ENCODE measurements around the gene SH3BP5L. TPM values are rescaled to one million over a fixed set of nuclear protein-coding genes. Genes with fewer than 3 reads are reported as not detected.
"Not testable (repeated sequence)": the region's sequence is repeated elsewhere in the genome, so short reads cannot be mapped to it uniquely, and the experiment has no call there.

The SH3BP5L gene
- total and polyA plus RNA-seq, 7 experiments from 2014 or later: 4.4 to 51.1 (median 28.3) TPM

- POLR2A ChIA-PET: no interaction called here
- H3K9me3 ChIP-seq (ENCODE audit: control insufficient read depth in 2 of 3, low read length in 3 of 3): no peaks in the 10 kb centered on the region
- H3K4me3 Mint-ChIP-seq: no peak overlapping the region
- CTCF ChIA-PET: no interaction called here
- ATAC-seq (no peak), DNase-seq (no peak)
- H3K27me3 Mint-ChIP-seq: peaks cover 11 to 42% (median 27%) of the 10 kb centered on the region in 5 donors
- no peaks in the 10 kb centered on the region for H3K4me1 ChIP-seq (ENCODE audit: control insufficient read depth in 2 of 2, insufficient read depth in 2 of 2, low read length in 2 of 2)
- peaks cover 0 to 16% (median 6%) of the 10 kb centered on the region in 11 donors for H3K9me3 Mint-ChIP-seq
- peaks cover 0 to 5% of the 10 kb centered on the region in 2 donors for H3K27me3 ChIP-seq (ENCODE audit: control insufficient read depth in 2 of 2, insufficient read depth in 2 of 2, low read length in 2 of 2)
- H3K27ac Mint-ChIP-seq: no peak overlapping the region
- no peaks in the 10 kb centered on the region for H3K36me3 ChIP-seq (ENCODE audit: control insufficient read depth in 2 of 3, insufficient read depth in 3 of 3, low read length in 3 of 3)
- intact Hi-C loops (cut with micrococcal nuclease): no loop called here
- no peak overlapping the region for H3K27ac ChIP-seq (ENCODE audit: low read depth, low read length)
- no peak overlapping the region for H3K4me3 ChIP-seq (ENCODE audit: low read length)
- H3K36me3 Mint-ChIP-seq: peaks cover 0 to 8% (median 0%) of the 10 kb centered on the region in 5 donors
- H3K4me1 Mint-ChIP-seq: peaks cover 4 to 12% (median 11%) of the 10 kb centered on the region in 7 donors
These were observed 25.3 kb downstream of the SH3BP5L start for GRCh38 chr1:248800459-248800858.

GRCh38 chr1:248798791-248799190, 26.9 kb downstream of the SH3BP5L start:
- ATAC-seq: peak; percentile 36
- CTCF ChIA-PET: interaction anchor here (2.0 kb wide), 1 partner anchor 395 kb away, joined by 7 read pairs; no protein-coding TSS in a partner anchor
- intact Hi-C loops (cut with micrococcal nuclease): no loop called here

GRCh38 chr1:248794663-248795062, 31.1 kb downstream of the SH3BP5L start:
- H3K36me3 ChIP-seq (ENCODE audit: control insufficient read depth in 2 of 3, insufficient read depth in 3 of 3, low read length in 3 of 3); H3K27ac Mint-ChIP-seq; ATAC-seq; H3K27ac ChIP-seq (ENCODE audit: low read depth, low read length); intact Hi-C loops (cut with micrococcal nuclease); H3K4me1 ChIP-seq (ENCODE audit: control insufficient read depth in 2 of 2, insufficient read depth in 2 of 2, low read length in 2 of 2); H3K9me3 ChIP-seq (ENCODE audit: control insufficient read depth in 2 of 3, low read length in 3 of 3); DNase-seq; H3K4me1 Mint-ChIP-seq; H3K4me3 Mint-ChIP-seq; H3K27me3 ChIP-seq (ENCODE audit: control insufficient read depth in 2 of 2, insufficient read depth in 2 of 2, low read length in 2 of 2); H3K4me3 ChIP-seq (ENCODE audit: low read length); POLR2A ChIA-PET: not testable (repeated sequence)
- H3K9me3 Mint-ChIP-seq: peaks cover 0 to 36% (median 12%) of the 10 kb centered on the region in 11 donors
- H3K27me3 Mint-ChIP-seq: peaks cover 5 to 24% (median 11%) of the 10 kb centered on the region in 5 donors
- CTCF ChIA-PET: interaction anchor here (0.9 kb wide), 1 partner anchor 10 kb away, joined by 3 read pairs; no protein-coding TSS in a partner anchor
- peaks cover 0 to 13% (median 6%) of the 10 kb centered on the region in 5 donors for H3K36me3 Mint-ChIP-seq

More at GRCh38 chr1:248798791-248799190, 26.9 kb downstream of the SH3BP5L start:
- Histone ChIP-seq H3K27ac (ENCODE audit: low read depth, low read length) (no peak overlapping the region), H3K4me3 (ENCODE audit: low read length) (no peak overlapping the region), H3K9me3 (ENCODE audit: control insufficient read depth in 2 of 3, low read length in 3 of 3) (peaks cover 0 to 4% (median 0%) of the 10 kb centered on the region in 3 experiments), H3K4me1 (ENCODE audit: control insufficient read depth in 2 of 2, insufficient read depth in 2 of 2, low read length in 2 of 2) (no peaks in the 10 kb centered on the region), H3K36me3 (ENCODE audit: control insufficient read depth in 2 of 3, insufficient read depth in 3 of 3, low read length in 3 of 3) (no peaks in the 10 kb centered on the region), H3K27me3 (ENCODE audit: control insufficient read depth in 2 of 2, insufficient read depth in 2 of 2, low read length in 2 of 2) (peaks cover 0 to 5% of the 10 kb centered on the region in 2 donors)
- Mint-ChIP-seq H3K9me3 (peaks cover 0 to 32% (median 12%) of the 10 kb centered on the region in 11 donors), H3K36me3 (peaks cover 0 to 13% (median 4%) of the 10 kb centered on the region in 5 donors), H3K27ac (no peak overlapping the region), H3K27me3 (peaks cover 11 to 40% (median 29%) of the 10 kb centered on the region in 5 donors), H3K4me1 (peaks cover 0 to 1% (median 0%) of the 10 kb centered on the region in 7 donors), H3K4me3 (no peak overlapping the region)
- DNase-seq: no peak
- POLR2A ChIA-PET: no interaction called here

- H3K36me3 Mint-ChIP-seq: peaks cover 0 to 13% (median 6%) of the 10 kb centered on the region in 5 donors
- CTCF ChIA-PET: no interaction called here
- peaks cover 0 to 5% (median 0%) of the 10 kb centered on the region in 7 donors for H3K4me1 Mint-ChIP-seq
- ATAC-seq (no peak), DNase-seq (no peak)
- Histone ChIP-seq H3K27me3 (ENCODE audit: control insufficient read depth in 2 of 2, insufficient read depth in 2 of 2, low read length in 2 of 2) (no peaks in the 10 kb centered on the region), H3K27ac (ENCODE audit: low read depth, low read length) (no peak overlapping the region), H3K4me1 (ENCODE audit: control insufficient read depth in 2 of 2, insufficient read depth in 2 of 2, low read length in 2 of 2) (no peaks in the 10 kb centered on the region), H3K36me3 (ENCODE audit: control insufficient read depth in 2 of 3, insufficient read depth in 3 of 3, low read length in 3 of 3) (no peaks in the 10 kb centered on the region), H3K4me3 (ENCODE audit: low read length) (no peak overlapping the region), H3K9me3 (ENCODE audit: control insufficient read depth in 2 of 3, low read length in 3 of 3) (peaks cover 0 to 6% (median 0%) of the 10 kb centered on the region in 3 experiments)
- POLR2A ChIA-PET: no interaction called here
- H3K4me3 Mint-ChIP-seq: no peak overlapping the region
- intact Hi-C loops (cut with micrococcal nuclease): no loop called here
- peaks cover 0 to 36% (median 12%) of the 10 kb centered on the region in 11 donors for H3K9me3 Mint-ChIP-seq
- H3K27me3 Mint-ChIP-seq: peaks cover 5 to 17% (median 11%) of the 10 kb centered on the region in 5 donors
- H3K27ac Mint-ChIP-seq: no peak overlapping the region
These were observed 32.1 kb downstream of the SH3BP5L start for GRCh38 chr1:248793592-248793991.

GRCh38 chr1:248792342-248792741, 33.4 kb downstream of the SH3BP5L start:
- Histone ChIP-seq H3K27me3 (ENCODE audit: control insufficient read depth in 2 of 2, insufficient read depth in 2 of 2, low read length in 2 of 2) (no peaks in the 10 kb centered on the region), H3K9me3 (ENCODE audit: control insufficient read depth in 2 of 3, low read length in 3 of 3) (peaks cover 0 to 6% (median 0%) of the 10 kb centered on the region in 3 experiments), H3K4me1 (ENCODE audit: control insufficient read depth in 2 of 2, insufficient read depth in 2 of 2, low read length in 2 of 2) (no peaks in the 10 kb centered on the region), H3K4me3 (ENCODE audit: low read length) (no peak overlapping the region), H3K36me3 (ENCODE audit: control insufficient read depth in 2 of 3, insufficient read depth in 3 of 3, low read length in 3 of 3) (no peaks in the 10 kb centered on the region), H3K27ac (ENCODE audit: low read depth, low read length) (no peak overlapping the region)
- peaks cover 0 to 36% (median 12%) of the 10 kb centered on the region in 11 donors for H3K9me3 Mint-ChIP-seq
- H3K27me3 Mint-ChIP-seq: peaks cover 0 to 8% (median 6%) of the 10 kb centered on the region in 5 donors
- POLR2A ChIA-PET: no interaction called here
- peaks cover 0 to 13% (median 6%) of the 10 kb centered on the region in 5 donors for H3K36me3 Mint-ChIP-seq
- CTCF ChIA-PET: no interaction called here
- ATAC-seq (no peak), DNase-seq (no peak)
- H3K27ac Mint-ChIP-seq: peak overlapping the region in 1 of 9 donors; percentile 23
- intact Hi-C loops (cut with micrococcal nuclease): no loop called here
- H3K4me3 Mint-ChIP-seq: no peak overlapping the region
- peaks cover 0 to 5% (median 0%) of the 10 kb centered on the region in 7 donors for H3K4me1 Mint-ChIP-seq

GRCh38 chr1:248791010-248791409, 34.7 kb downstream of the SH3BP5L start:
- ChIA-PET POLR2A (no interaction called here), CTCF (no interaction called here)
- Histone ChIP-seq H3K9me3 (ENCODE audit: control insufficient read depth in 2 of 3, low read length in 3 of 3) (peaks cover 0 to 6% (median 0%) of the 10 kb centered on the region in 3 experiments), H3K4me1 (ENCODE audit: control insufficient read depth in 2 of 2, insufficient read depth in 2 of 2, low read length in 2 of 2) (no peaks in the 10 kb centered on the region), H3K27ac (ENCODE audit: low read depth, low read length) (no peak overlapping the region), H3K36me3 (ENCODE audit: control insufficient read depth in 2 of 3, insufficient read depth in 3 of 3, low read length in 3 of 3) (no peaks in the 10 kb centered on the region), H3K4me3 (ENCODE audit: low read length) (no peak overlapping the region), H3K27me3 (ENCODE audit: control insufficient read depth in 2 of 2, insufficient read depth in 2 of 2, low read length in 2 of 2) (no peaks in the 10 kb centered on the region)
- Mint-ChIP-seq H3K4me1 (peaks cover 0 to 5% (median 0%) of the 10 kb centered on the region in 7 donors), H3K4me3 (no peak overlapping the region), H3K27ac (no peak overlapping the region), H3K36me3 (peaks cover 0 to 9% (median 6%) of the 10 kb centered on the region in 5 donors), H3K27me3 (peaks cover 0 to 3% (median 0%) of the 10 kb centered on the region in 5 donors), H3K9me3 (peaks cover 0 to 26% (median 7%) of the 10 kb centered on the region in 11 donors)
- intact Hi-C loops (cut with micrococcal nuclease): no loop called here
- no peak for DNase-seq
- ATAC-seq: no peak

- H3K27ac ChIP-seq (ENCODE audit: low read depth, low read length): no peak overlapping the region
- Mint-ChIP-seq H3K4me1 (peaks cover 0 to 5% (median 0%) of the 10 kb centered on the region in 7 donors), H3K27ac (no peak overlapping the region), H3K4me3 (no peak overlapping the region), H3K9me3 (peaks cover 0 to 20% (median 7%) of the 10 kb centered on the region in 11 donors), H3K36me3 (peaks cover 0 to 6% (median 6%) of the 10 kb centered on the region in 5 donors), H3K27me3 (peaks cover 0 to 3% (median 0%) of the 10 kb centered on the region in 5 donors)
- POLR2A ChIA-PET: no interaction called here
- DNase-seq (no peak), ATAC-seq (no peak)
- CTCF ChIA-PET: no interaction called here
- H3K4me1 ChIP-seq (ENCODE audit: control insufficient read depth in 2 of 2, insufficient read depth in 2 of 2, low read length in 2 of 2): no peaks in the 10 kb centered on the region
- H3K36me3 ChIP-seq (ENCODE audit: control insufficient read depth in 2 of 3, insufficient read depth in 3 of 3, low read length in 3 of 3): no peaks in the 10 kb centered on the region
- peaks cover 0 to 6% (median 0%) of the 10 kb centered on the region in 3 experiments for H3K9me3 ChIP-seq (ENCODE audit: control insufficient read depth in 2 of 3, low read length in 3 of 3)
- intact Hi-C loops (cut with micrococcal nuclease): no loop called here
- H3K4me3 ChIP-seq (ENCODE audit: low read length): no peak overlapping the region
- no peaks in the 10 kb centered on the region for H3K27me3 ChIP-seq (ENCODE audit: control insufficient read depth in 2 of 2, insufficient read depth in 2 of 2, low read length in 2 of 2)
These were observed 35.3 kb downstream of the SH3BP5L start for GRCh38 chr1:248790456-248790855.
